HG03342 (cell line): ENCODE measurements around the gene HMX3.
"Not testable (repeated sequence)": the region's sequence is repeated elsewhere in the genome, so short reads cannot be mapped to it uniquely, and the experiment has no call there.

Experiments used
- ATAC-seq: cut with Tn5 transposase; IDR thresholded peaks from one replicate; pipeline ENCODE4 v1.9.1; 2021; ENCODE audit warnings: mild to moderate bottlenecking, moderate library complexity; ENCODE audit not compliant: unreplicated experiment

Gene HMX3

GRCh38 chr10:123170961-123171360 is 35.2 kb downstream of the HMX3 start:
- ATAC-seq = no peak

- not testable (repeated sequence) for ATAC-seq
Measured at GRCh38 chr10:123171616-123172015, 35.8 kb downstream of the HMX3 start.

GRCh38 chr10:123175389-123176387 is 39.9 kb downstream of the HMX3 start:
- ATAC-seq = no peak

- ATAC-seq = not testable (repeated sequence)
Measured at GRCh38 chr10:123178390-123178789, 42.6 kb downstream of the HMX3 start.

- ATAC-seq = no peak
Measured at GRCh38 chr10:123180101-123181090, 44.6 kb downstream of the HMX3 start.

- no peak for ATAC-seq
Measured at GRCh38 chr10:123183724-123184123, 48.0 kb downstream of the HMX3 start.

GRCh38 chr10:123187781-123188180 is 52.0 kb downstream of the HMX3 start:
- no peak for ATAC-seq
